ENCODE measurements around the gene TRAF4. TPM values are rescaled to one million over a fixed set of nuclear protein-coding genes. Genes with fewer than 3 reads are reported as not detected.
"Not testable (repeated sequence)": the region's sequence is repeated elsewhere in the genome, so short reads cannot be mapped to it uniquely, and the experiment has no call there.

Gene TRAF4
- total RNA-seq, 2 donors from 2014 or later: 108 to 145 TPM

DNA sequence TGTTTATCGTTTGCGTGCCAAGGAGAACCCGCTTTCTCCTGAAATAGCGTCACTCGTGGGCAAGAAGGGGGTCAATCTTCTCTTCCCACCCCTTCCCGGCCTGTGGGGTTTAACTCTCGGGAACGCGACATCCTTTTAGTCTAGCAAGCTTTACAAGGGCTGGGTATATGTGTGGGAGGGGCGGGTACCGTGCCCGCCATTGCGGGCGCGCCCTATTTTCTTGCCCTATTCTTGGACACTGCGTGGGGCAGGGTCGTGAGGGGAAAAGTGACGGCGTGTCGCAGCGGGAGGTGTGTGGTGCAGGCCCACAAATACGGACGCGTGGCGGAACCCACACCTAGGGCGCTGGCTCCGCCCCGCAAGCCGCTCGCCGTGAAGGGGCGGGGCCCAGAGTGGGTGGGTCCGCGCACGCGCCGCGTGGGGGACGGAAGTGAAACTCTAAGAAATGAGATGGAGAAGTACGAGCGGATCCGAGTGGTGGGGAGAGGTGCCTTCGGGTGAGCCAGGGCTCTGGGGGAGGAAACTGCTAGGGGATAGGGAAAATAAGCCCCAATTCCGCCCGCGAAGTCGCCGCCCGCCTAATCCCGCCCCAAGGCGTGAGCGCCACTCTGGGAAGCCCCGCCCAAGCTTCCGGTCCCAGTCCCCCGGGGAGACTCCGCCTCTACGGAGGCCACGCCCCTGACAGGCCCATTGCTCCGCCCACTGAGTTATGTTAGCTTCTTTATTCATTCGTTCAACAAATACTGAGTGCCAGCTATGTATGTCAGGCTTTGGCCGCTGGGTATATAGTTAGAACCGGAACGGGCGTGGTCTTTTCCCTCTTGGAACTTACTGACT, 15.2 kb upstream of the TRAF4 start, which contains the start of gene NEK8:
Gene NEK8, plus strand, starts transcription at position 425 of the 837 bp plus-strand sequence. Its CDS starts 26 bp downstream, at position 451.
- Mint-ChIP-seq H3K27me3 (ENCODE audit: low read depth) (no peaks in the 10 kb centered on the region), H3K9me3 (peaks cover 0 to 2% of the 10 kb centered on the region in 2 donors), H3K36me3 (ENCODE audit: insufficient read depth in 2 of 2) (peaks cover 5 to 11% of the 10 kb centered on the region in 2 donors), H3K27ac (peak within 1 kb of the TSS; percentile 87), H3K4me1 (ENCODE audit: low read depth) (peaks cover 53% of the 10 kb centered on the region), H3K4me3 (peak within 1 kb of the TSS; percentile 98 to 100)
- peak; percentile 98 to 99 for DNase-seq
- peak; percentile 53 to 56 for ATAC-seq (replicated peaks in 1 of 2)

DNA sequence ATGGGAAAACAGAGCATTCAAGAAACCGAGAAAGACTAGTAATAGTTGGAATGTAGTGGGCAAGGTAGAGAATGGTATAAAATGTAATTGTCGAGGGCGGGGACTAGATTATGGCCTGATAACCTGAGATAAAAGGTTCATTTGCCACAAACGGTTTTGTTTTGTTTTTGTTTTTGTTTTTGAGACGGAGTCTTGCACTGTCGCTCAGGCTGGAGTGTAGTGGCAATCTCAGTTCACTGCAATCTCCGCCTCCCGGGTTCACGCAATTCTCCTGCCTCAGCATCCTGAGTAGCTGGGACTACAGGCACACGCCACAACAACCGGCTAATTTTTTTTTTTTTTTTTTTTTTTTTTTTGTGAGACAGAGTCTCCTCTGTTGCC, 13.9 kb upstream of the TRAF4 start:
- ATAC-seq (replicated peaks in 1 of 2) (no peak), DNase-seq (no peak)
- Mint-ChIP-seq H3K4me3 (peak overlapping the region; percentile 24 to 100), H3K27ac (peak overlapping the region; percentile 3), H3K27me3 (ENCODE audit: low read depth) (no peaks in the 10 kb centered on the region), H3K4me1 (ENCODE audit: low read depth) (peaks cover 40% of the 10 kb centered on the region), H3K36me3 (ENCODE audit: insufficient read depth in 2 of 2) (peaks cover 0 to 7% of the 10 kb centered on the region in 2 donors), H3K9me3 (peaks cover 0 to 2% of the 10 kb centered on the region in 2 donors)

DNA sequence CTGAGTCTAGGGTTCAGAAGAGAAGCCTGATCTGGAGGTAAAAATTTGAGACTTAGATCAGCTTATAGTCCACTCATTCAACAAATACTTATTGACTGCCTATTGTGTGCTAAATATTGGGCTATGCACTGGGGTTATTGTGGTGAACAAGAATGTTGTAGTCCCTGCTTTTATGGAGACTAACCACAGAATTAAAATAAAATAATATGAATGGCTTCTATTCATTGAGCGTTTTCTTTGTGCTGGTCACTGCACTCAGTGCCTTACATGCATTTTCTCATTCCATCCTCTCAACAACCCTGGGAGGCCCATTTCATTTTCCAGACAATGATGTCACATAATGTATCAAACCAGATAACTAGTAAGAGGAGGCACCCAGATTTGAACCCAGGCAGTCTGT, 10.5 kb upstream of the TRAF4 start:
- Mint-ChIP-seq H3K4me3 (no peak overlapping the region), H3K4me1 (ENCODE audit: low read depth) (peaks cover 36% of the 10 kb centered on the region), H3K27ac (no peak overlapping the region), H3K36me3 (ENCODE audit: insufficient read depth in 2 of 2) (peaks cover 0 to 11% of the 10 kb centered on the region in 2 donors), H3K9me3 (peaks cover 0 to 2% of the 10 kb centered on the region in 2 donors), H3K27me3 (ENCODE audit: low read depth) (no peaks in the 10 kb centered on the region)
- ATAC-seq (replicated peaks in 1 of 2) (no peak), DNase-seq (no peak)

DNA sequence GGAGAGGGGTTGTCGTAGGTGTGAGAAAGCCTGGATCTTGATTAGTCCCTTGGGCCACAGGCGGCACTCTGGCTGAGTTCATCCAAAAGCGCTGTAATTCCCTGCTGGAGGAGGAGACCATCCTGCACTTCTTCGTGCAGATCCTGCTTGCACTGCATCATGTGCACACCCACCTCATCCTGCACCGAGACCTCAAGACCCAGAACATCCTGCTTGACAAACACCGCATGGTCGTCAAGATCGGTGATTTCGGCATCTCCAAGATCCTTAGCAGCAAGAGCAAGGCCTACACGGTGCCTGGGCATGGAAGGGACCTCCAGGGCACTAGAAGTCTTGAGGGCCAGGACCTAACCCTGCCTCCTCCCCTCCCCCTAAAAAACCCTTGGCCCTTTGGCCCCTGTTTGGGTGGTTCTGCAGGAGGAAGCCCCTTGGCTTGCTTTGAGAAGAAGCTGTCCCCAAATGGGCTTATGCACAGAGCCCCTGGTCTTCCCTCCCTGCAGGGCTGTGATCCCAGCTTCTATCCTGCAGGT, 9.0 kb upstream of the TRAF4 start:
- peaks cover 0 to 1% of the 10 kb centered on the region in 2 donors for H3K9me3 Mint-ChIP-seq

GRCh38 chr17:28735242-28735722, 8.5 kb upstream of the TRAF4 start:
- peaks cover 0 to 1% of the 10 kb centered on the region in 2 donors for H3K9me3 Mint-ChIP-seq
- DNase-seq: no peak
- H3K4me1 Mint-ChIP-seq (ENCODE audit: low read depth): peaks cover 42% of the 10 kb centered on the region
- H3K27ac Mint-ChIP-seq: no peak overlapping the region
- H3K36me3 Mint-ChIP-seq (ENCODE audit: insufficient read depth in 2 of 2): peaks cover 4 to 15% of the 10 kb centered on the region in 2 donors
- no peak overlapping the region for H3K4me3 Mint-ChIP-seq
- ATAC-seq (replicated peaks in 1 of 2): peak; percentile 25 to 41
- no peaks in the 10 kb centered on the region for H3K27me3 Mint-ChIP-seq (ENCODE audit: low read depth)

More for the DNA sequence above, 9.0 kb upstream of the TRAF4 start:
- H3K36me3 Mint-ChIP-seq (ENCODE audit: insufficient read depth in 2 of 2): peaks cover 3 to 14% of the 10 kb centered on the region in 2 donors
- no peak overlapping the region for H3K4me3 Mint-ChIP-seq
- peak in 1 of 2 donors; percentile 5 for ATAC-seq (replicated peaks in 1 of 2)
- DNase-seq: no peak
- H3K27me3 Mint-ChIP-seq (ENCODE audit: low read depth): no peaks in the 10 kb centered on the region
- H3K27ac Mint-ChIP-seq: no peak overlapping the region
- peaks cover 40% of the 10 kb centered on the region for H3K4me1 Mint-ChIP-seq (ENCODE audit: low read depth)

- ATAC-seq (replicated peaks in 1 of 2); H3K4me3 Mint-ChIP-seq; H3K27ac Mint-ChIP-seq; DNase-seq; H3K27me3 Mint-ChIP-seq (ENCODE audit: low read depth); H3K9me3 Mint-ChIP-seq: not testable (repeated sequence)
- H3K36me3 Mint-ChIP-seq (ENCODE audit: insufficient read depth in 2 of 2): peaks cover 4 to 16% of the 10 kb centered on the region in 2 donors
- H3K4me1 Mint-ChIP-seq (ENCODE audit: low read depth): peaks cover 51% of the 10 kb centered on the region
These were observed 7.7 kb upstream of the TRAF4 start for GRCh38 chr17:28735913-28736769.

DNA sequence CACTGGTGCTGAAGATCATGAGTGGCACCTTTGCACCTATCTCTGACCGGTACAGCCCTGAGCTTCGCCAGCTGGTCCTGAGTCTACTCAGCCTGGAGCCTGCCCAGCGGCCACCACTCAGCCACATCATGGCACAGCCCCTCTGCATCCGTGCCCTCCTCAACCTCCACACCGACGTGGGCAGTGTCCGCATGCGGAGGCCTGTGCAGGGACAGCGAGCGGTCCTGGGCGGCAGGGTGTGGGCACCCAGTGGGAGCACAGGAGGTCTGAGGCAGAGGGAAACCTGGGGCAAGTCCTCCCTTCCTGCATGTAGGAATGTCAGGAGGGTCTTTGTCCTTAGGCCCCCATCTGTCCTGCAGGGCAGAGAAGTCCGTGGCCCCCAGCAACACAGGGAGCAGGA, 6.5 kb upstream of the TRAF4 start:
- peaks cover 0 to 1% of the 10 kb centered on the region in 2 donors for H3K9me3 Mint-ChIP-seq
- H3K4me1 Mint-ChIP-seq (ENCODE audit: low read depth): peaks cover 58% of the 10 kb centered on the region
- no peaks in the 10 kb centered on the region for H3K27me3 Mint-ChIP-seq (ENCODE audit: low read depth)
- H3K36me3 Mint-ChIP-seq (ENCODE audit: insufficient read depth in 2 of 2): peaks cover 4 to 20% of the 10 kb centered on the region in 2 donors
- ATAC-seq (replicated peaks in 1 of 2): no peak
- DNase-seq: no peak
- H3K4me3 Mint-ChIP-seq: no peak overlapping the region
- no peak overlapping the region for H3K27ac Mint-ChIP-seq

GRCh38 chr17:28737770-28738679, 5.8 kb upstream of the TRAF4 start:
- Mint-ChIP-seq H3K27ac (no peak overlapping the region), H3K4me1 (ENCODE audit: low read depth) (peaks cover 58% of the 10 kb centered on the region), H3K4me3 (peak overlapping the region; percentile 61 to 79), H3K9me3 (peaks cover 0 to 1% of the 10 kb centered on the region in 2 donors), H3K36me3 (ENCODE audit: insufficient read depth in 2 of 2) (peaks cover 4 to 19% of the 10 kb centered on the region in 2 donors), H3K27me3 (ENCODE audit: low read depth) (no peaks in the 10 kb centered on the region)
- ATAC-seq (replicated peaks in 1 of 2) (peak in 1 of 2 donors; percentile 2), DNase-seq (no peak)

DNA sequence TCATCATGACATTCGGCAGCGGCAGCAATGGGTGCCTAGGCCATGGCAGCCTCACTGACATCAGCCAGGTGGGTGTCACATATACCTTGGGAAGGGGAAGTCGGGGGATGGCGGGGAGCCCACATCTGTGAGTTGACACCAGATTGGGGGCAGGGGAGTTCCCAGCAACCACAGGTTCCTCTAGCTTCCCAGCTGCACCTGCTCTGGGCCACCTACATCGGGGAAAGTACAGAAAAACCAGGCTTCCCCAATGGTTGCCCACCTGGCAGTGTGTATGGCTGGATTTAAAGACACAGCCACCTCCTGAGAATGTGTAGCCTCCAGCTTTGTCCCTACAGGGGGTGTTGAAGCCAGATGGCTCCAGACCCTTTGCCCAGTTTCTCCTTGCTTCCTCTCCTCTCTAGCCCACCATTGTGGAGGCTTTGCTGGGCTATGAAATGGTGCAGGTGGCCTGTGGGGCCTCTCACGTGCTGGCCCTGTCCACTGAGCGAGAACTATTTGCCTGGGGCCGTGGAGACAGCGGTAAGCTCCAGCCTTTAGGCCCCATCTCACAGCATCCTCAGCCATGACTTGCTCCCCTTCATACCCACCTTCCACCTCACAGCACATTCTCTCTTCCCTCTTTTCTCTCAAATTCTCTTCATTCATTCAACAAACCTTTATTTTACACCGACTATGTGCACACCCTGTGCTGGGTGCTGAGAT, 5.0 kb upstream of the TRAF4 start:
- ATAC-seq (replicated peaks in 1 of 2) (peak; percentile 37 to 47), DNase-seq (peak; percentile 39 to 53)
- Mint-ChIP-seq H3K36me3 (ENCODE audit: insufficient read depth in 2 of 2) (peaks cover 4 to 18% of the 10 kb centered on the region in 2 donors), H3K4me3 (peak overlapping the region; percentile 61 to 79), H3K4me1 (ENCODE audit: low read depth) (peaks cover 59% of the 10 kb centered on the region), H3K27ac (peak overlapping the region; percentile 89), H3K27me3 (ENCODE audit: low read depth) (no peaks in the 10 kb centered on the region), H3K9me3 (peaks cover 0 to 1% of the 10 kb centered on the region in 2 donors)

GRCh38 chr17:28740406-28741357, 3.1 kb upstream of the TRAF4 start:
- ATAC-seq (replicated peaks in 1 of 2): no peak
- DNase-seq: no peak
- no peaks in the 10 kb centered on the region for H3K27me3 Mint-ChIP-seq (ENCODE audit: low read depth)
- H3K27ac Mint-ChIP-seq: no peak overlapping the region
- H3K4me1 Mint-ChIP-seq (ENCODE audit: low read depth): peaks cover 54% of the 10 kb centered on the region
- H3K9me3 Mint-ChIP-seq: peaks cover 0 to 1% of the 10 kb centered on the region in 2 donors
- peak overlapping the region in 1 of 2 donors; percentile 27 for H3K4me3 Mint-ChIP-seq
- H3K36me3 Mint-ChIP-seq (ENCODE audit: insufficient read depth in 2 of 2): peaks cover 4 to 22% of the 10 kb centered on the region in 2 donors
